Ovary (tissue), 10 donors: ENCODE results near the gene TGM5. TPM values are rescaled to one million over a fixed set of nuclear protein-coding genes. Genes with fewer than 3 reads are reported as not detected.

Experiments
- DNase-seq, 5 donors: peaks; one replicate each; pipeline ENCODE4 v3.0.0-alpha.2; 2019 to 2020
- H3K27ac ChIP-seq, 2 donors: fragments of 200-600 bp; one replicate each; pipeline versions ENCODE4 v1.5.1 to v1.8.0; 2019 to 2022
- H3K27me3 ChIP-seq: fragments of 200-600 bp; one replicate; pipeline ENCODE4 v1.8.0; 2022
- H3K36me3 ChIP-seq: fragments of 200-600 bp; sonication (generic); one replicate; pipeline ENCODE4 v1.5.1; 2019
- H3K4me1 ChIP-seq: one replicate; pipeline ENCODE4 v1.8.1; 2013; ENCODE audit warnings: mild to moderate bottlenecking, moderate library complexity; ENCODE audit not compliant: insufficient read depth
- H3K4me3 ChIP-seq: fragments of 200-600 bp; sonication (generic); one replicate; pipeline ENCODE4 v1.5.1; 2017
- H3K9me3 ChIP-seq, 2 donors: fragments of 200-600 bp in 1 of 2; sonication (generic) in 1 of 2; one replicate each; pipeline versions ENCODE4 v1.5.1 to v1.8.1; 2013 to 2019; ENCODE audit warnings: mild to moderate bottlenecking in 1 of 2, moderate library complexity in 1 of 2
- EP300 ChIP-seq: sonication (generic); formaldehyde crosslinking; IDR thresholded peaks from one replicate; pipeline ENCODE4 v1.6.1; 2017; ENCODE audit warnings: antibody characterized with exemption
- POLR2A ChIP-seq: fragments of 450-650 bp; IDR thresholded peaks from one replicate; pipeline ENCODE4 v1.6.1; 2017; ENCODE audit warnings: antibody characterized with exemption, mild to moderate bottlenecking, moderate library complexity
- WGBS, 3 donors: extraction: QIAGEN DNeasy Blood & Tissue Kit in 1 of 3; methylation state at CpG; one replicate each; pipeline versions ENCODE4 v1.1.5 to v1.1.7; 2013 to 2017; 5-methylcytosine and 5-hydroxymethylcytosine counted together
- intact Hi-C, 4 donors: fragments of 100-400 bp; cut with DNase I; formaldehyde crosslinking; loops; one replicate each; pipeline versions ENCODE4 v1.11.0 to v1.15.1; 2022 to 2023
- long read RNA-seq, 3 donors: library from polyadenylated mRNA in 2 of 3; unstranded in 2 of 3; transcript quantifications; one replicate each; pipeline ENCODE4 v2.0.0 and lab custom pipeline, GENCODE V29; 2021 to 2026
- polyA plus RNA-seq, 2 donors: library from polyadenylated mRNA; stranded (reverse); fragments of 200-250 nt in 1 of 2; fragments of 350-450 nt in 1 of 2; fragmentation: Illumina TruSeq in 1 of 2; extraction: RNeasy Lipid Tissue Mini Kit (QIAGEN cat#74804) in 1 of 2; gene quantifications; one replicate each; pipeline ENCODE4 v1.2.3, GENCODE V29; 2013 to 2014
- total RNA-seq, 7 donors: library from RNA; depleted of rRNA in 2 of 7; stranded (reverse); fragments of >200 nt in 2 of 7; fragmentation: NEBNext Ultra II Directional in 3 of 7; extraction: Animal tissue kit (Norgen Biotek cat#: 25700) in 3 of 7; gene quantifications; one replicate each; pipeline versions ENCODE4 v1.1.0 to v1.2.4, GENCODE V29; 2016 to 2023
- TF ChIP-seq, protein P1 (sequence below), 3 donors: fragments of 450-650 bp in 2 of 3; fragments of 200-600 bp in 1 of 3; IDR thresholded peaks; one replicate each; pipeline versions ENCODE4 v1.5.1 to v1.8.0; 2016 to 2022; ENCODE audit warnings: antibody characterized with exemption in 3 of 3, mild to moderate bottlenecking in 1 of 3
- donor health status: DM: no; HTN: no; CAD: no; lungs with moderate emphysema.
- donor health status: DM: no; HTN: no; CAD: no.
- donor health status: Bipolar disorder and iron deficiency.
- donor health status: DM: yes; HTN: yes; CAD: no.
- donor health status: DM: no; HTN: no; CAD: no.
- donor health status: DM: yes; HTN: yes; CAD: no.

The TGM5 gene, protein sequence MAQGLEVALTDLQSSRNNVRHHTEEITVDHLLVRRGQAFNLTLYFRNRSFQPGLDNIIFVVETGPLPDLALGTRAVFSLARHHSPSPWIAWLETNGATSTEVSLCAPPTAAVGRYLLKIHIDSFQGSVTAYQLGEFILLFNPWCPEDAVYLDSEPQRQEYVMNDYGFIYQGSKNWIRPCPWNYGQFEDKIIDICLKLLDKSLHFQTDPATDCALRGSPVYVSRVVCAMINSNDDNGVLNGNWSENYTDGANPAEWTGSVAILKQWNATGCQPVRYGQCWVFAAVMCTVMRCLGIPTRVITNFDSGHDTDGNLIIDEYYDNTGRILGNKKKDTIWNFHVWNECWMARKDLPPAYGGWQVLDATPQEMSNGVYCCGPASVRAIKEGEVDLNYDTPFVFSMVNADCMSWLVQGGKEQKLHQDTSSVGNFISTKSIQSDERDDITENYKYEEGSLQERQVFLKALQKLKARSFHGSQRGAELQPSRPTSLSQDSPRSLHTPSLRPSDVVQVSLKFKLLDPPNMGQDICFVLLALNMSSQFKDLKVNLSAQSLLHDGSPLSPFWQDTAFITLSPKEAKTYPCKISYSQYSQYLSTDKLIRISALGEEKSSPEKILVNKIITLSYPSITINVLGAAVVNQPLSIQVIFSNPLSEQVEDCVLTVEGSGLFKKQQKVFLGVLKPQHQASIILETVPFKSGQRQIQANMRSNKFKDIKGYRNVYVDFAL
- total RNA-seq: not detected
- not detected for polyA plus RNA-seq
- long read RNA-seq, donor 1: 0 reads
- long read RNA-seq, donor 2: 0 reads
- long read RNA-seq, donor 3: 0 reads

DNA sequence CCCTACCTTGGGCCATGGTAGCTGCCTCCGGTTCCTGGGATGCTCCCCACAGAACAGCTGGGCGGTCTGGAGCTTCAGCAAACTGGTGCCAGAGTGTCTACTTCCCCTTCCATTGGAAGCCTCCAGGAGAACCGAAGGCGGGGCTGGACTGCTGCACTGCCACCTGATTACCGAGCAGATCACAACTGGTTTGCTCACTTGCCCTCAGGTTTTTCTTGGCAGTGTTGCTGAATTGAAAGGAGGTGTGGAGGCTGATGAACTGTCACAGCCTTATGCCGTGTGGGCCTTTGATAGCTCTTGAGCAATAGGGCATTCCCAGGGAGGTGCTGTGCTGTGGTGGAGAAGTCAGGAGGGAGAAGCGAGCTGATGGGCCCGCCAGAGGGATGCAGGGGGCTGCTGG, at the start of gene TGM5:
Gene TGM5 (minus strand): TSS at position 95 of the 400 bp plus-strand sequence. CDS start 79 bp downstream, at position 16.
- no peak within 1 kb of the TSS for H3K27ac ChIP-seq
- no peaks in the 10 kb centered on the region for H3K4me1 ChIP-seq
- no peak within 1 kb of the TSS for H3K4me3 ChIP-seq
- H3K36me3 ChIP-seq: no peaks in the 10 kb centered on the region
- no peaks in the 10 kb centered on the region for H3K9me3 ChIP-seq
- H3K27me3 ChIP-seq: no peaks in the 10 kb centered on the region
- no peak for DNase-seq
- WGBS, 3 donors: 67 to 72% (median 70%) methylated on average over 8 of the region's 8 CpGs
- TF ChIP-seq EP300 (no peak), POLR2A (no peak)
- TF ChIP-seq, protein P1, sequence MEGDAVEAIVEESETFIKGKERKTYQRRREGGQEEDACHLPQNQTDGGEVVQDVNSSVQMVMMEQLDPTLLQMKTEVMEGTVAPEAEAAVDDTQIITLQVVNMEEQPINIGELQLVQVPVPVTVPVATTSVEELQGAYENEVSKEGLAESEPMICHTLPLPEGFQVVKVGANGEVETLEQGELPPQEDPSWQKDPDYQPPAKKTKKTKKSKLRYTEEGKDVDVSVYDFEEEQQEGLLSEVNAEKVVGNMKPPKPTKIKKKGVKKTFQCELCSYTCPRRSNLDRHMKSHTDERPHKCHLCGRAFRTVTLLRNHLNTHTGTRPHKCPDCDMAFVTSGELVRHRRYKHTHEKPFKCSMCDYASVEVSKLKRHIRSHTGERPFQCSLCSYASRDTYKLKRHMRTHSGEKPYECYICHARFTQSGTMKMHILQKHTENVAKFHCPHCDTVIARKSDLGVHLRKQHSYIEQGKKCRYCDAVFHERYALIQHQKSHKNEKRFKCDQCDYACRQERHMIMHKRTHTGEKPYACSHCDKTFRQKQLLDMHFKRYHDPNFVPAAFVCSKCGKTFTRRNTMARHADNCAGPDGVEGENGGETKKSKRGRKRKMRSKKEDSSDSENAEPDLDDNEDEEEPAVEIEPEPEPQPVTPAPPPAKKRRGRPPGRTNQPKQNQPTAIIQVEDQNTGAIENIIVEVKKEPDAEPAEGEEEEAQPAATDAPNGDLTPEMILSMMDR (IDR thresholded peaks at IDR 0.05): no peak
- intact Hi-C loops: no loop called here

DNA sequence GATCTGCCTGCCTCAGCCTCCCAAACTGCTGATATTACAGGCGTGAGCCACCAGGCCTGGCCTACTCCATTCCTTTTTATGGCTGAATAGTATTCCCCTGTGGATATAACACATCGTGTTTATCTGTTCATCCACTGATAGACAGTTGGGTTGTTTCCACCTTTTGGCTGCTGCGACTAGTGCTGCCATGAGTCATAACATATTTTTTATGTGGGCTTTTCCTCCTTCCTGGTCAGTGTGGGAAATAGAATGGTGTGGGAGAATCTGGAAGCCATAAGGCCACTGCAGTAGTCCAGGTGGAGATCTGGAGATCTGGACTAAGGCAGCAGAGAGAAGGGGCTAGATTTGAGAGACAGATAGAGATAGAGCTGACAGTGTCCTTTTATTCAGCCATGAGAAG, 47.4 kb upstream of the TGM5 start:
- Histone ChIP-seq H3K27me3 (no peaks in the 10 kb centered on the region), H3K9me3 (no peaks in the 10 kb centered on the region), H3K36me3 (no peaks in the 10 kb centered on the region), H3K4me1 (no peaks in the 10 kb centered on the region), H3K27ac (no peak overlapping the region), H3K4me3 (no peak overlapping the region)
- TF ChIP-seq POLR2A (no peak), EP300 (no peak)
- TF ChIP-seq, protein P1 (IDR thresholded peaks at IDR 0.05): no peak
- intact Hi-C loops: no loop called here
- WGBS, 3 donors: 58 to 67% (median 63%) methylated on average over 3 of the region's 3 CpGs
- no peak for DNase-seq

DNA sequence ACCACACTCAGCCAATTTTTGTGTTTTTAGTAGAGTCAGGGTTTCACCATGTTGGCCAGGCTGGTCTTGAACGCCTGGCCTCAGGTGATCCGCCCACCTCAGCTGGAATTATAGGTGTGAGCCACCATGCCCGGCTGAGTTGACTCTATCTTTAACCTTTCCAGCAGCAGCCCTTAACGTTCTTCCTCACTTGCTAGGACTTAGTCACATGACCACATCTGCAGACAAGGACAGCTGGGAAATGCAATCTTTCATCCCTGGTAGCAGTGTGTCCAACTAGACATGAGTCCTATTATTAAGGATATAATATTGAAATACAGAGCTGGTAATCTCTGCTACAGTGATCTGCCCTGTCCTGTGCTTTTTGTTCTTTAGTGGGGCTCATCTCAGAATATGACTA, 45.6 kb upstream of the TGM5 start:
- no peak overlapping the region for H3K27ac ChIP-seq
- H3K27me3 ChIP-seq: no peaks in the 10 kb centered on the region
- no peaks in the 10 kb centered on the region for H3K4me1 ChIP-seq
- H3K9me3 ChIP-seq: no peaks in the 10 kb centered on the region
- no peak for DNase-seq
- TF ChIP-seq, protein P1 (IDR thresholded peaks at IDR 0.05): no peak
- no peak for TF ChIP-seq EP300
- TF ChIP-seq POLR2A: no peak
- 50 to 54% (median 52%) methylated on average over 4 of the region's 4 CpGs for WGBS, 3 donors
- H3K4me3 ChIP-seq: no peak overlapping the region
- intact Hi-C loops: no loop called here
- no peaks in the 10 kb centered on the region for H3K36me3 ChIP-seq

DNA sequence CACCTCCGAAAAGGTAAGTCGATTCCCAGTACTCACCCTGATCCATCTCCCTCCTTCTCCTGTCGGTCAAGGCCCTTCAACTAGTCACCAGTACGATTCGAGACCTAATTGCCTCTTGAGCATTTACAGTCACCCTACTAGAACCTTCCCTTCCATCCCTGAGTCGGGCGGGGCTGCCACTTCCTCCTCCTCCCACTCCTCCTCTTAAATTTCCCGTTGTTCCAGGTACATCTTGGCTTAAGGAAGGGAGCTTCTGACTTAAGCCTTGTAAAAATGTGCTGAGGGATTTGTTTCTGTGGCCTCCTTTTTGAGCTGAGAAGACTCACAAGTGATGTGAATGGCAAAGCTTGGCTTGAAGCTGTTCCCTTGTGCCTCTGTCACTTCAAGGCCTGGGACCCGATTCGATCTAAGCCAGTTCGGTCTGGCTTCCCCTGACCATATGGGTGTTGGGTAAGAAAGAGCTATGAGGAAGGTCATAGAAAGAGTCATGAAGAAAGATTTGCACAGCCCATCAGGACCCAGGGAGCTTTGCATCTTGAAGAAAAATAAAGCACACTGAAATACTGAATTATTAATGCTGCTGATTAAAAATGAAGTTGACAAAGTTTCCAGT, 35.6 kb upstream of the TGM5 start, which contains the start of gene TGM7:
Gene TGM7 (minus strand): TSS at position 51 of the 613 bp plus-strand sequence.
- Histone ChIP-seq H3K27ac (no peak within 1 kb of the TSS), H3K4me3 (no peak within 1 kb of the TSS), H3K36me3 (no peaks in the 10 kb centered on the region), H3K9me3 (no peaks in the 10 kb centered on the region), H3K27me3 (no peaks in the 10 kb centered on the region), H3K4me1 (no peaks in the 10 kb centered on the region)
- intact Hi-C loops: no loop called here
- no peak for DNase-seq
- TF ChIP-seq, protein P1 (IDR thresholded peaks at IDR 0.05): no peak
- TF ChIP-seq POLR2A (no peak), EP300 (no peak)
- WGBS, 3 donors: 83 to 90% (median 87%) methylated on average over 11 of the region's 11 CpGs
